AG09309 (cell line): ENCODE data around the gene SLX9.

Source experiments
- DNase-seq: peaks from one replicate; pipeline ENCODE4 v3.0.0-alpha.2; 2010; ENCODE audit warnings: low read depth
- H3K4me3 ChIP-seq: 2 replicates; pipeline ENCODE4 v1.5.1; 2011; ENCODE audit warnings: mild to moderate bottlenecking, low read depth, low read length, moderate library complexity; ENCODE audit not compliant: control insufficient read depth
- TF ChIP-seq, protein P1 (sequence below): IDR thresholded peaks from 2 replicates; pipeline ENCODE4 v1.5.1; 2011; ENCODE audit warnings: mild to moderate bottlenecking, low read depth, low read length, inconsistent platforms; ENCODE audit not compliant: insufficient read depth, control insufficient read depth; ENCODE audit errors: missing control alignments

SLX9 gene

GRCh38 chr21:44955141-44955797 is 15.4 kb downstream of the SLX9 start:
- no peak for DNase-seq
- H3K4me3 ChIP-seq: no peak overlapping the region
- TF ChIP-seq, protein P1, sequence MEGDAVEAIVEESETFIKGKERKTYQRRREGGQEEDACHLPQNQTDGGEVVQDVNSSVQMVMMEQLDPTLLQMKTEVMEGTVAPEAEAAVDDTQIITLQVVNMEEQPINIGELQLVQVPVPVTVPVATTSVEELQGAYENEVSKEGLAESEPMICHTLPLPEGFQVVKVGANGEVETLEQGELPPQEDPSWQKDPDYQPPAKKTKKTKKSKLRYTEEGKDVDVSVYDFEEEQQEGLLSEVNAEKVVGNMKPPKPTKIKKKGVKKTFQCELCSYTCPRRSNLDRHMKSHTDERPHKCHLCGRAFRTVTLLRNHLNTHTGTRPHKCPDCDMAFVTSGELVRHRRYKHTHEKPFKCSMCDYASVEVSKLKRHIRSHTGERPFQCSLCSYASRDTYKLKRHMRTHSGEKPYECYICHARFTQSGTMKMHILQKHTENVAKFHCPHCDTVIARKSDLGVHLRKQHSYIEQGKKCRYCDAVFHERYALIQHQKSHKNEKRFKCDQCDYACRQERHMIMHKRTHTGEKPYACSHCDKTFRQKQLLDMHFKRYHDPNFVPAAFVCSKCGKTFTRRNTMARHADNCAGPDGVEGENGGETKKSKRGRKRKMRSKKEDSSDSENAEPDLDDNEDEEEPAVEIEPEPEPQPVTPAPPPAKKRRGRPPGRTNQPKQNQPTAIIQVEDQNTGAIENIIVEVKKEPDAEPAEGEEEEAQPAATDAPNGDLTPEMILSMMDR: no peak

DNA sequence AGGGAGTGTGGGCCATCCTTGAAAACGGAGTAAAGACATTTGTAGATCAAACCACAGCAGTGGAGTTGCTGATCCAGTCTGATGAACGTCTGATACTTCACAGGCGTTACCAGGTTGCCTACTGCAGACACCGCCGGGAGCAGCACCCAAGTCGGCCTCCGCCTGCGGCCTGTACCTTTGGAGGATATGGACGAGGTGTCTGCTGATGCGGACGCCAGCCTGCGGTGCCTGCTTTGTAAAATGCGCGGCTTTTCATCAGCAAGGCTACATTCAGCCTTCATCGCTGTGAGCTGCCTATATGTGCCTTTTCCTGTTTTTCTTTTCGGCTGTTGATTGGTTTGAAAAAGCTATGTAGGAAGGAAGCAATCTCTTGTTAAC is 16.0 kb downstream of the SLX9 start:
- H3K4me3 ChIP-seq: no peak overlapping the region
- DNase-seq: no peak
- TF ChIP-seq, protein P1: no peak

DNA sequence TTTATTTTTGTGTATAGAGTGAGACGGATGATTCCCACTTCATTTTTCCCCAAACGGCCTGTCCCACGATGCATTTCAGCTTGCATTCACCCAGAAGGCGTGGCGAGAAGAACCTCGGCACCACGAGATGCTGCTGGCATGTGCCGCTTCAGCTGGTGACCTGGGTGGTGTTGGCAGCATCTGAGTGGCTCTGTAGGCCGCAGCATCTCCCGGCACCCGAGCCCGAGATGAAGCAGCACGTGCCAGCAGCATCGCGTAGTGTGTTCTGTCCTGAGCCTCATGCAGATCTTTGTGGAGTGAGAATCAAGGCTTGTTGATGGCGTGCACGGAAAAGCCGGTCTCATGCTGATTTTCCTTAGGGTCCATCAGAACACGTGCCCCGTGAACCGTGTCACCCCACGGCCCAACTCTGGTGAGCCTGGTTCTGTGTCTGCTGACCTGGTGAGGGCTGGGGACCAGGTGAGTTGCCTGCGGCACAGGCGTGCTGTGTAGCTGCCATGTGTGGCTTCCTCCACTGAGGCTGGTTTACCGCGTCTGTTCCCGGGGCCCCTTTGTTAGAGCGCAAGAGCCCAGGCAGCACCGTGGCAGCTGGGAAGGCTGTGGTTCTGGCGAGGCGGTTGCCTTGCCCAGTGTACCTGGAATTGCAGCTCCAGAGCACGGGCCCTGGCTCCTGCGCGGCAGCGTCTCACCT is 16.7 kb downstream of the SLX9 start:
- no peak overlapping the region for H3K4me3 ChIP-seq
- TF ChIP-seq, protein P1: no peak
- no peak for DNase-seq

GRCh38 chr21:44957047-44957831 is 17.4 kb downstream of the SLX9 start:
- no peak overlapping the region for H3K4me3 ChIP-seq
- DNase-seq: no peak

GRCh38 chr21:44957901-44958451 is 18.1 kb downstream of the SLX9 start:
- TF ChIP-seq, protein P1: no peak
- no peak overlapping the region for H3K4me3 ChIP-seq
- no peak for DNase-seq

More at GRCh38 chr21:44957047-44957831, 17.4 kb downstream of the SLX9 start:
- TF ChIP-seq, protein P1: no peak

GRCh38 chr21:44958471-44959191 is 18.8 kb downstream of the SLX9 start:
- H3K4me3 ChIP-seq: no peak overlapping the region
- TF ChIP-seq, protein P1: no peak
- peak; percentile 40 for DNase-seq
